CD4-positive, alpha-beta T cell treated with Interleukin-12 subunit alpha and Interleukin-12 subunit beta, for 1 hour (primary cell): ENCODE measurements around the gene NEU4.
A peak's percentile ranks its signal among the peaks of the same experiment; 100 is the strongest.

Experiments
- DNase-seq: peaks from one replicate; pipeline ENCODE4 v3.0.0-alpha.2; 2020

NEU4 gene

GRCh38 chr2:241835611-241836010 lies 26.6 kb downstream of the NEU4 start:
- no peak for DNase-seq

GRCh38 chr2:241836292-241836691 lies 27.3 kb downstream of the NEU4 start:
- DNase-seq = no peak

GRCh38 chr2:241837197-241837965 lies 28.4 kb downstream of the NEU4 start:
- DNase-seq = no peak

GRCh38 chr2:241841181-241842066 lies 32.4 kb downstream of the NEU4 start:
- DNase-seq = no peak

- DNase-seq = no peak
These were observed 33.0 kb downstream of the NEU4 start for GRCh38 chr2:241842067-241842415.

- DNase-seq = peak; percentile 59
These were observed 33.7 kb downstream of the NEU4 start for GRCh38 chr2:241842620-241843211.

- no peak for DNase-seq
These were observed 34.5 kb downstream of the NEU4 start for GRCh38 chr2:241843321-241844065.

GRCh38 chr2:241844066-241844728 lies 35.2 kb downstream of the NEU4 start:
- peak; percentile 79 for DNase-seq

- DNase-seq = no peak
These were observed 36.0 kb downstream of the NEU4 start for GRCh38 chr2:241844831-241845578.

- no peak for DNase-seq
These were observed 37.4 kb downstream of the NEU4 start for GRCh38 chr2:241846406-241846805.

- DNase-seq = no peak
These were observed 40.0 kb downstream of the NEU4 start for GRCh38 chr2:241848761-241849615.

GRCh38 chr2:241849616-241850543 lies 40.9 kb downstream of the NEU4 start:
- no peak for DNase-seq

- no peak for DNase-seq
These were observed 41.7 kb downstream of the NEU4 start for GRCh38 chr2:241850544-241851324.

GRCh38 chr2:241851325-241852115 lies 42.5 kb downstream of the NEU4 start:
- no peak for DNase-seq

GRCh38 chr2:241852116-241852980 lies 43.4 kb downstream of the NEU4 start:
- no peak for DNase-seq

- no peak for DNase-seq
These were observed 44.1 kb downstream of the NEU4 start for GRCh38 chr2:241852981-241853631.
